ENCODE data around the gene PAM.

GRCh38 chr5:103036601-103037000, 281.5 kb downstream of the PAM start:
- no peak for TF ChIP-seq CTCF (IDR thresholded peaks at IDR 0.05)
- TF ChIP-seq POLR2A (IDR thresholded peaks at IDR 0.05), result no peak
